RWPE1 (cell line): ENCODE data around the gene NEUROD4.

ENCODE experiments used
- CTCF ChIA-PET: fragments of 350-600 bp; sonication (Branson Sonifier 250); formaldehyde crosslinking; extraction: SDS; loops from one replicate; lab custom pipeline; 2021; lab: Yijun Ruan, JAX
- POLR2A ChIA-PET: fragments of 400-600 bp; formaldehyde crosslinking; extraction: SDS; loops from one replicate; lab custom pipeline; 2020; ENCODE audit warnings: antibody characterized with exemption; ENCODE audit not compliant: low non-redundant PET; lab: Yijun Ruan, JAX
- DNase-seq: peaks from one replicate; pipeline ENCODE4 v3.0.0; 2012; ENCODE audit warnings: low spot score
- H3K27ac ChIP-seq: fragments of 450-650 bp; 2 replicates; pipeline ENCODE4 v1.5.1; 2017
- TF ChIP-seq, protein P1 (sequence below): fragments of 450-650 bp; conservative IDR thresholded peaks from 2 replicates; pipeline ENCODE4 v1.5.1; 2017; ENCODE audit warnings: low read depth, mild to moderate bottlenecking

The NEUROD4 gene

DNA sequence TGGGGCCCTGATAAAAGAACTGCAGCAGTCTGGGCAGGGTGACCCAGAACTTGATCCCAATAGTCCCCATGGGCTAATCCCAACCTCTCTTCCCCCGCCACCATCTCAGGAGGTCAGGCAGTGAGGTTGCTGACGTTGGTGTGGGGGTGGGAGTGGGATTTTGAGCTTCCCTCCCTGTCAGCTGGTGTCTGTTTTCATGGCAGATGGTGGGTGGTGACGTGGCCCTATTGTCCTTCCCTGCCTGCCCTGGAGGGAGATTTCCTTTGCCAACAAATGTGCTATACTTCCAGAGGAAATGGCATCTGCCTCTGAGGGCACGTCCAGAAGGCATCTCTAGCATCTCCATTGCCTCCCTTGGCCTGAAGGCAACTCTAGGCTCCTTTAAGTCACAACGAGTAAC, 37.7 kb downstream of the NEUROD4 start:
- CTCF ChIA-PET = no interaction called here
- DNase-seq = no peak
- H3K27ac ChIP-seq = no peak overlapping the region
- POLR2A ChIA-PET = no interaction called here
- TF ChIP-seq, protein P1, sequence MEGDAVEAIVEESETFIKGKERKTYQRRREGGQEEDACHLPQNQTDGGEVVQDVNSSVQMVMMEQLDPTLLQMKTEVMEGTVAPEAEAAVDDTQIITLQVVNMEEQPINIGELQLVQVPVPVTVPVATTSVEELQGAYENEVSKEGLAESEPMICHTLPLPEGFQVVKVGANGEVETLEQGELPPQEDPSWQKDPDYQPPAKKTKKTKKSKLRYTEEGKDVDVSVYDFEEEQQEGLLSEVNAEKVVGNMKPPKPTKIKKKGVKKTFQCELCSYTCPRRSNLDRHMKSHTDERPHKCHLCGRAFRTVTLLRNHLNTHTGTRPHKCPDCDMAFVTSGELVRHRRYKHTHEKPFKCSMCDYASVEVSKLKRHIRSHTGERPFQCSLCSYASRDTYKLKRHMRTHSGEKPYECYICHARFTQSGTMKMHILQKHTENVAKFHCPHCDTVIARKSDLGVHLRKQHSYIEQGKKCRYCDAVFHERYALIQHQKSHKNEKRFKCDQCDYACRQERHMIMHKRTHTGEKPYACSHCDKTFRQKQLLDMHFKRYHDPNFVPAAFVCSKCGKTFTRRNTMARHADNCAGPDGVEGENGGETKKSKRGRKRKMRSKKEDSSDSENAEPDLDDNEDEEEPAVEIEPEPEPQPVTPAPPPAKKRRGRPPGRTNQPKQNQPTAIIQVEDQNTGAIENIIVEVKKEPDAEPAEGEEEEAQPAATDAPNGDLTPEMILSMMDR = no peak

GRCh38 chr12:55058082-55058481, 38.3 kb downstream of the NEUROD4 start:
- H3K27ac ChIP-seq = no peak overlapping the region
- DNase-seq = no peak
- TF ChIP-seq, protein P1 = no peak
- ChIA-PET CTCF (no interaction called here), POLR2A (no interaction called here)

GRCh38 chr12:55058776-55059175, 39.0 kb downstream of the NEUROD4 start:
- H3K27ac ChIP-seq = no peak overlapping the region
- CTCF ChIA-PET = no interaction called here
- POLR2A ChIA-PET = no interaction called here
- TF ChIP-seq, protein P1 = no peak
- DNase-seq = no peak

GRCh38 chr12:55060470-55060869, 40.7 kb downstream of the NEUROD4 start:
- no peak overlapping the region for H3K27ac ChIP-seq
- ChIA-PET CTCF (no interaction called here), POLR2A (no interaction called here)
- peak; percentile 12 for DNase-seq
- TF ChIP-seq, protein P1 = no peak

DNA sequence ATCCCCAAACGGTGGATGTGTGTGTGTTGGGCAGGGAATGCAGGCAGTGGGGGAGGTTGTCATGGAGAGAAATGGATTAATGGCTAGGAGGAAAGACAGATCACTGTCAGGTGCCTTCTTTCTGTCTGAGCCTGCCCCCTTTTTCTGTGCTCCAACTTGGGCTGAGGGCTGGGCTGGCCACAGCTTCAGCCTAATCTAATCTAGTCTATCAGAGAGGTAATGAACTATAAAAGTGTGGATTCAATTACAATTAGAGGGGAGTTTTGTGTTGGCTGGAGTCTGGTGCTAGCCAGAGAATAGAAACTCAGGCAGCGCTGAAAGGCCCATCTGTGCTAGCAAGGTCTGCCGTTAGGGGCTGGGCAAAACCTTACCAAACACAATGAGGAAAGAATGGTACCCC, 41.2 kb downstream of the NEUROD4 start:
- ChIA-PET CTCF (no interaction called here), POLR2A (no interaction called here)
- TF ChIP-seq, protein P1 = no peak
- DNase-seq = no peak
- H3K27ac ChIP-seq = no peak overlapping the region

DNA sequence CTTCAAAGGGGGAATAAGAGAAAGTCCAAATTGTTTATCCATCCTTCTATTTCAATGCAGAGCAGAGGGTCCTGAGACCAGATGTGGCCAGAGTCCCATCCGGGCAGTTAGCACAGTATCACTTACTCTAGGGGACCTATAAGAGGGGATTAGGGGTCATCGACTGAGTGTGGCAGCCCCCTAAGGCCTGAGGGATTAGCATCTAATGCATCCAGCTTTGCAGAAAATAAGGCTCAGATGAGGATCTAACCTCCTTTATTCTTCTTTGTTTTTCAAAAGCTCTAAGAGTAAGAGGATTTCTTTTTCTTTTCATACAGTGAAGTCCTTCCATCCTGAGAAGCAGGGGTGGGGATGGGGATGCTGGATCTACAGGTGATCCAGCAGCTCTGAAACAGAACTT, 43.5 kb downstream of the NEUROD4 start:
- CTCF ChIA-PET = interaction anchor here (0.6 to 2.9 kb wide), 2 partner anchors 70 to 317 kb away, joined by 8 to 10 read pairs; no protein-coding TSS in a partner anchor
- TF ChIP-seq, protein P1 = no peak
- POLR2A ChIA-PET = no interaction called here
- DNase-seq = no peak
- H3K27ac ChIP-seq = no peak overlapping the region
